HG03520 (cell line): ENCODE data around the gene OOSP1.
"Not testable (repeated sequence)": the region's sequence is repeated elsewhere in the genome, so short reads cannot be mapped to it uniquely, and the experiment has no call there.

Experiments used
- ATAC-seq: cut with Tn5 transposase; IDR thresholded peaks from one replicate; pipeline ENCODE4 v1.9.1; 2021; ENCODE audit warnings: mild to moderate bottlenecking, moderate library complexity; ENCODE audit not compliant: unreplicated experiment

The OOSP1 gene

GRCh38 chr11:59960502-59961381 is 22.5 kb downstream of the OOSP1 start:
- ATAC-seq: no peak

- ATAC-seq: no peak
Observed at GRCh38 chr11:59962107-59962482, 23.9 kb downstream of the OOSP1 start.

DNA sequence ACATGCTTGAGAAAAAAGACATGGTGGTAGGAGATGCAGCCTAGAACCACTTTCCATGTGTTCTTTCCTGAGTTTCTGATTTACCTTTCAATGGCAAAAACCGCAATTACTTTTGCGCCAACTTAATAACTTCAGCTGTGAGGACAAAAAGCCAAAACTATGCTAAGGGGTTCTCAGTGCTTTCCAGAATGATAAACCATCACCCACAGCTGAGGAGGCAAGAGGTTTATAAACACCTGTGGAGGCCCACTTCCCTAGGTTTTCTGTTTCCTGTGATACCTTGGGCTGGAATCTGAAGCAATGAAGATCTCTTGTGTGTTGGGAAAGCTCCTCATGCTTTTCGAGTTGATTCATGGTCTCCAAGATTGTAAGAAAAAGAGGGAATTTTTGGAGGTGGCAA is 25.5 kb downstream of the OOSP1 start, which contains the start of gene OOSP4A:
TSS of gene OOSP4A (plus strand) at position 301 of the 400 bp plus-strand sequence. CDS start at position 301, 0 bp downstream.
- no peak for ATAC-seq

DNA sequence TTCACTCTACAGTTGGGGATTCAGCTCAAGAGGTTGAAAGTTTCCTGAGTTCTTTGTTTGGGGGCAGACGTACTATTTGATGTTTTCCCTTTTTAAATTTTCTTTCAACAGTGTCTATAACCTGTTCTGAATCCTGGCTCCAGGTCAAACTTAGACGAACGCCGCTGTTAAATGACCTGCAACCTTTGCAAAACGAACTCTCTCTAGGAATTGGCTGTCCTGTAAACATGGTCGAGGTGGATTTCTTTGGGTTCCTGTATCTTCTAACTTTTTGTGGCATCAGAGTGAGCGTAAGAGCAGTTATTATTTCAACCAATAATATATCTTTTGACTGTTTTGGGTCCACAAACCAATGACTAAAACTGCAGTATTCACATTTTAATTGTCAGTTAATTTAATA is 27.2 kb downstream of the OOSP1 start:
- no peak for ATAC-seq

DNA sequence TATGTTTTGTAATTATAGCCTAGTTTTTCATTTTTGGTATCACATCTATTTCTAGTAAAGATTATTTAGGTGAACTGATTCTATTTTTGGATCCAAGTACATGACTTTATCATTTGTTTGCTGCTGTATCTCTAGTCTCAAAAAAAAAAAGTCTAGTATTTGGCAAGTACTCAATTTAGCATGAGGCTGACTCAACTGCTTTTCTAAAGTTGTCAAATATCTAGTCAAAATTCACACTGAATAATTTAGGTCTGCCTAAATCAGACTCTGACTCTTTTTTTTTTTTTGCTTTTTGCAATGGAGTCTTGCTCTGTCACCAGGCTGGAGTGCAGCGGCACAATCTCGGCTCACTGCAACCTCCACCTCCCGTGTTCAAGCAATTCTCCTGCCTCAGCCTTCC is 28.0 kb downstream of the OOSP1 start:
- ATAC-seq: no peak

GRCh38 chr11:59967677-59968394 is 29.6 kb downstream of the OOSP1 start:
- ATAC-seq: no peak

DNA sequence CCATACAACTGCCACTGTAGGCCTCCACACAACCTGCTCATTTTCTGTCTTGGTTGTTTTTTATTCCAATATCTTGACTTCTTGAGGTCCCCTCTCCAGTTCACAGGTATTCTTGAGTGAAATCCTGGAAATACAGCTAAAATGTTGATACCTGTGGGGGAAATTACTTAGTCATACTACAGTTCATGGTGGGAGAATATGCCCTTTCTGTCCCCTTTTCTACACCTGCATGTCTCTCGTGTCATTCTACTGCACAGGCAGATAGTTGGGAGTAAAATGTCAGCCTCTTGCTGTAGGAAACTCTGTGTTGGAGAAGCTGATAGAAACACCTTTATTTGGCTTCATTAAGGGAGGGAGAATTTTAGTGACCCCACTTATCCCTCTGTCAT is 30.2 kb downstream of the OOSP1 start:
- no peak for ATAC-seq

GRCh38 chr11:59973097-59973496 is 34.9 kb downstream of the OOSP1 start:
- ATAC-seq: no peak

DNA sequence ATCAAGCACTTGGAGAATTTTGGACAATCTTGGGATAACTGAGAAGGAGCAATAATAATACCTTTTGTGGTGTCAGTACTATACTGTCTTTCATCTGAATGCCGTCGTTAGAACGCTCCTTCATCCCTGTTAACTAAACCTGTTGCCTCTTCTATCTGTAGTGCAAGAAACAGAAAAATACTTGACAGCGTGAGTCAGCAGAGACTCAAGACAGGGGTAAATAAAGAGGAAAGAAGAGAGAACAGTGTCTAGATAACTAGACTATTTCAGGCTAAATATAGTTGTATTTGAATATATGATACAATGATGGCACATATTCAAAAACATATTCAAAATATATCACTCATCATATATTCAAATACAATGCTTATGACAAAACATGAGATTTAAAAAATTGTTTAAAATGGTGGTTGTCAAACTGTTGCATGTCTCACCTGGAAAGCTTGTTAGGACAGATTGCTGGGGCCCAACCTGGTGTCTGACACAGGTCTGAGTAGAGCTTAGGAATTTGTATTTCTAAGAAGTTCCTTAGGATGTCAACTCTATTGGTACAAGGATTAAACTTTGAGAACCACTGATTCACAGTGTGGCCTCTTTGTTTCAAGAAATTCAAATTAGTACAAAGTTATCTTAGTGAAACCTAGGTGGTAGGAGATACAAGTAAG is 43.0 kb downstream of the OOSP1 start:
- no peak for ATAC-seq

DNA sequence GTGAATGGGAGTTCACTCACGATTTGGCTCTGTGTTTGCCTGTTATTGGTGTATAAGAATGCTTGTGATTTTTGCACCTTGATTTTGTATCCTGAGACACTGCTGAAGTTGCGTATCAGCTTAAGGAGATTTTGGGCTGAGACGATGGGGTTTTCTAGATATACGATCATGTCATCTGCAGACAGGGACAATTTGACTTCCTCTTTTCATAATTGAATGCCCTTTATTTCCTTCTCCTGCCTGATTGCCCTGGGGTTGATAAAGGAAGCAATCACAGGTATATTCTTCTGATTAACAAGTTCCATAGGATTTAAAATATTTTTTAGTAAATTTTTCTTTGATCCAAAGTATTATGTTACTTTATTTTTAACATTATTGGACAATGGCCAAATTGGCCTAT is 43.8 kb downstream of the OOSP1 start:
- not testable (repeated sequence) for ATAC-seq

GRCh38 chr11:59983212-59983611 is 45.0 kb downstream of the OOSP1 start:
- ATAC-seq: no peak

GRCh38 chr11:59984368-59984767 is 46.1 kb downstream of the OOSP1 start:
- ATAC-seq: no peak

GRCh38 chr11:59990421-59990820 is 52.2 kb downstream of the OOSP1 start:
- ATAC-seq: no peak

- no peak for ATAC-seq
Observed at GRCh38 chr11:59992425-59992824, 54.2 kb downstream of the OOSP1 start.

DNA sequence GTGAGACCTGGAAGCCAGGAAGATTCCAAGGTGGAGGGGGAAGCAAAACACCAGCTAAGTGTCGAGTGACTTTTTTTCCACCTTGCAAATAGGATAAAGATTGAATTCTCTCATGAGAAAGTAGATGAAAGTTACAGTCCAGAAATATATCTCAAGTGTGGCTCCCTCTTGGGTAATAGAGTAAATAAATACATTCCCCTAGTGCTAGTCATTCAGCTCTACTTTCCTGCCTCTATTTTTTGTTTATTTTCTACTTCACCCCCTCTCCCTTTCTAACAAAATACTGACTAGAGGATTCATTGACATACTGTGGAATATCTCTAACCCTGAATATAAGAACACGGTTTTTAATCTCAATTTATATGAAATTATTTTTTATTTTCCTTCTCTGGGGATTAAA is 59.6 kb downstream of the OOSP1 start:
- ATAC-seq: no peak

DNA sequence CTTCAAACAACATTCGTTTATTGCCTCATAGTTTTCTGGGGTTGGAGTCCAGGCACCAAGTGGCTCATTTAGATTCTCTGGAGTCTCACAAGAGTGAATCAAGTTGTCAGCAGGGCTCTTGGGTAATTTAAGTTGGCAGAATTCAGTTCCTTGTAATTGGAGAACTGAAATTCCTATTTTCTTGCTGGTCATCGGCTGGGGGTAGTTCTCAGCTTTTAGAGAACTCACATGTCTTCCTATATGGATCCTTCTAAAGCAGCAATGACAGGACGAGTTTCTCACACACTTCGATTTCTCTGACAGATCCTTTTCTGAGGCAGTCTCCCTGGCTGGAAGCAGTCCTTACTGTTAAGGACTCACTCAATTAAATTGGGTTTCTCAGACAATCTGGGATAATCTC is 61.5 kb downstream of the OOSP1 start:
- ATAC-seq: no peak

DNA sequence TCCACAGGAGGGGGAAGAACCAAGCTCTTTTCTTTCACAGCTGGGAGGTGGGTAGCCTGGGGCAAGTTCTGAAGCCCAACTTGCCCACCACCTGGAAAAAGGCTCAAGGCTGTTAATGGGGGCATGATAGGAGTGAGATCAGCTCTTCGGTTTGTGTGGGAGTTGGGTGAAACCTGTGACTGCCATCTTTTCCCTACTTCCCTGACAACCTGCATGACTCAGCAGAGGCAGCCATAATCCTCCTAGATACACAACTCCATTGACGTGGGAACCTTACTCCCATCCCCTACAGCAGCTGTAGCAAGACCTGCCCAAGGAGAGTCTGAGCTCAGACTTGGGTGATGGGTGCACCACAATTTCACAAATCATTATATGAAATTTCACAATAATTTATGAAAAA is 65.5 kb downstream of the OOSP1 start:
- ATAC-seq: no peak

- ATAC-seq: no peak
Observed at GRCh38 chr11:60005360-60005759, 67.1 kb downstream of the OOSP1 start.
